ENCODE data around the gene DERL2. TPM values are rescaled to one million over a fixed set of nuclear protein-coding genes. Genes with fewer than 3 reads are reported as not detected.

The DERL2 gene
- 42.7 and 43.3 TPM in 2 replicates for total RNA-seq

DNA sequence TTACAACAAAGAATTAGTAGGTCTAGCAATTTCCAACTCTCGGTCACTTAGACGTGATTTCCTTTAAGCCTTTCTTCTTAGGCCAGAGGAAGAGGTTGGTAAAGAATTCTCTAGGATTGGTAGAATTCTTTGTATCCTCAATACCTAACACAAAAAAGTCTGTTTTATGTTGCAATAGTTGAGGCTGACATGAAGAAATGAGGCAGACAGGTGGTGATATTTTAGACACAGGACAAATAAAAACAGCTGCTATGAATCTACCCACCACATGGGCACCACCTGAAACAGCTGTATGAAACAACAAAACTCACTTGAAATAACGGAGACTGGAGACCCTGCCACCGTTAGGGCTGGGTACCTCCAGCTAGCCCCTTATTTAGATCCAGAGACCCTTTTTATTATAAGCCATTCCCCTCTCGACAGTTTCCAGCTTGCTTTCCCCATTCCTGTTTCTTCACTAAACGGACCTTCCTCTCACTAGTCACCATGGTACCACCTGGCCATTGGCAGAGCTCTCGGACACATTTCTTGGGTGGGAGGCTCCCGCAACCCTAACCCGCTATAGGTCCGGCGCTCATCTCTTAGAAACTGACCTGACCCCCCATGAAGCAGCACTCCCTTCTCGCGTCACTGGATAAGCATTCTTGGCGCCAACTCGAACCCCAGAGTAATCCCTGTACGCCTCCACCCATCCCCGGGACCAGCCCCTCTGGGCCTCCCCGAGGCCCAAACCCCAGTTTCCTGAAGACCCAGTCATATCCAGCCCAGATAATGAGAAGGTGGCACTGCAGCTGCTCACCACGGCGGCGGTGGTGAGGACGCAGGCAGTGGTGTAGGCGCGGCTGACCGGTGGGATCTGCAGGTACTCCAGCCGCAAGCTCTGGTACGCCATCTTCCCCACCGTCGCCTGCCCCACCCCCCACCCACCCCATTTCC, at the start of gene DERL2:
Gene DERL2 (minus strand): TSS at position 909 of the 936 bp plus-strand sequence. CDS start 17 bp downstream, at position 892.

DNA sequence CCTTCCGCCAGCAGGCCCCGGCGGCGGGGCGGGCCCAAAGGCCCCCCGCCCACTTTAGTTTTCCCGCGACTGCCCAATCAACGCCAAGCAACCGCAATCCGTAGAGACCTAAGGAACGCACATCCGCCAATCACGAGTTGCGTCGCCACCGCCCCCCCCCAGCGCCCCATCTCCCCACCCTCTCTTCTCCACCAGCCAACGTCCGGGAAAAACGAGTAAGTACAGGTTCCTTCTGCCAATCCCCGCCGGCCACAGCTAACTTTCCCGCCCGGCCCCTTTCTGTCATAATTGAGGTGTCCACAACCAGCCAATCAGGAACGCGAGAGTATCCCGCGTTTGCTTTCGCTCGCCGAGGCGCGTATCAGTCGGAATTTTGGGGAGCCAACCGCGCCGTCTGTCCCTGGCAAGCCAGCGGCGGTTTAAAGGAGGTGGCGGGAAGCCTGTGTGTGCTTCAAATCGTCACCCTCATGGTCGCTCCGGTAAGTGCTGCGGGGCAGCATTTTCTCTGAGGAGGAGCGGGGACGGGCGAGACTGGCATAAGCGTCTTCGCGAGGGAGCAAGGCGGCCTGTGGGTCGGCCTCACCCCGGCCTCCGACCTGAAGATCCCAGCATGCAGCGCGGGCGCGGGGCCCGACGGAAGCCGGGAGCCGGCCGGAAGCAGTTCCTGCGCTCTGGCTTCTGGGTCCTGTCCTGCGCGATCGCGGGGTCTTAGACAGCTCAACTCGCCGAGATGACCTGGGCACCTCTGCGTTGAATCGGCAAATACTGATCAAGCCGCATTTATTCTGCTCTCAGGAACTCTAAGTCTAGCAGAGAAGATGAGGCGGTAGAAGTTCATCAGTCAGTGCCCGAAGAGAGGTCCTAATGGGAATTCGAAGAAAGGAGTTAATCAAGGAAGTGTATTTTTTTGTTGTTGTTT, 487 bp upstream of the DERL2 start, which contains the start of gene MIS12:
Gene MIS12 (plus strand): TSS at position 361 of the 919 bp plus-strand sequence. CDS start 2,297 bp downstream, outside the sequence.

DNA sequence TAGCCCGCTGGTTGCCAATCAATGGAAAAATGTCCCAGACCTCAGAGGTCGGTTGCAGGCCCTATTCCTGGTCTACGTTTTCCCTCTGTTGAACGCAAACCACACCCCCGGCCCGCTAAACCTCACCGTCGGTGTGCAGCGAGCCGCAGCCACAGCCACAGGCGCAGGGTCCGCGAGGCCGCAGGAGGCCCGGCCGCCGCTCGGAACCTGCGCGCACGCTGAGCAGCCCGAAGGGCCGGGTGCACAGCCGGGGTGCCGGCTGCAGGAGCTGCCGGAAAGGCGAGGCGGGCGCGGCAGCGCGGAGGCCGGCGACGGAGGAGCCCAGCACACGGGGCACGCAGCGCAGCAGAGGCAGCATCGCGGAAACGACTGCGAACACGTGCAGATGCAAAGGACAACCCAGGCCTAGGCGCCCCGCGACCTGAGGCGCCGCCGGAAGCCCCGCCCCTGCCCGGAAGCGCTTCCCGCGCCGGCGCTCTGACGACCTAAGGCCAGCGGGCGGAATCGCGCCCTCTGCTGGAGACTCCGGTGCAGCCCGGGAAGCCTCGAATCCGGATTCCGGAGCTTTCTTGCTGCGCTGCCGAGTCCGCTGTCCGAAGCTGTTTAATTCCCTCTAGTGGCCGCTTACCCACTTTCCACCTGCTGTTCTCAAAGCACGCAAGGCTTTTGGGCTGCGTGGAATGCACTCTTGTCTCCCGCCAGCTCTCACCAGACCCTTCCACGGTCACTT, 47.1 kb downstream of the DERL2 start, which contains the start of gene C1QBP:
Gene C1QBP (minus strand): TSS at position 440 of the 730 bp plus-strand sequence. CDS start 82 bp downstream, at position 358.

Other genes starting within 250 kb of the DERL2 start
- 55.7 and 59.5 TPM in 2 replicates for gene RABEP1, start 203.9 kb downstream of the DERL2 start, total RNA-seq
- 62.9 and 66.9 TPM in 2 replicates for gene NUP88, start 66.5 kb downstream of the DERL2 start, total RNA-seq
- 26.9 and 29.7 TPM in 2 replicates for gene RPAIN, start 66.0 kb downstream of the DERL2 start, total RNA-seq
- gene C1QBP, start 47.0 kb downstream of the DERL2 start, total RNA-seq: 147 and 156 TPM in 2 replicates
- gene DHX33, start 17.2 kb downstream of the DERL2 start, total RNA-seq: 10.3 and 10.7 TPM in 2 replicates
- 10.6 and 12.2 TPM in 2 replicates for gene MIS12, start 388 bp upstream of the DERL2 start, total RNA-seq
- 25.1 and 26.0 TPM in 2 replicates for gene NLRP1, start 98.3 kb upstream of the DERL2 start, total RNA-seq